Tibial nerve (tissue), 4 donors: ENCODE data around the gene TMEM129.

Source experiments
- CTCF ChIP-seq, 5 experiments: fragments of 200-600 bp in 3 of 5; fragments of 450-650 bp in 2 of 5; sonication (generic) in 3 of 5; IDR thresholded peaks; one replicate each; pipeline ENCODE4 v1.5.1; 2016 to 2019; ENCODE audit warnings: antibody characterized with exemption in 5 of 5, mild to moderate bottlenecking in 3 of 5, moderate library complexity in 2 of 5
- EP300 ChIP-seq, 2 donors: sonication (generic); formaldehyde crosslinking; IDR thresholded peaks; one replicate each; pipeline ENCODE4 v1.6.1; 2017; ENCODE audit warnings: antibody characterized with exemption in 2 of 2, mild to moderate bottlenecking in 1 of 2

GRCh38 chr4:1756079-1756478 lies 35.0 kb upstream of the TMEM129 start:
- TF ChIP-seq CTCF (IDR thresholded peaks at IDR 0.05) (no peak), EP300 (IDR thresholded peaks at IDR 0.05) (no peak)
